ENCODE measurements around the gene PEG3. TPM values are rescaled to one million over a fixed set of nuclear protein-coding genes. Genes with fewer than 3 reads are reported as not detected.

PEG3 gene
- polyA plus RNA-seq, 1 donor (not counting 4 experiments of a cell fraction or from before 2014, with no cell fraction given), result 0.14 TPM

DNA sequence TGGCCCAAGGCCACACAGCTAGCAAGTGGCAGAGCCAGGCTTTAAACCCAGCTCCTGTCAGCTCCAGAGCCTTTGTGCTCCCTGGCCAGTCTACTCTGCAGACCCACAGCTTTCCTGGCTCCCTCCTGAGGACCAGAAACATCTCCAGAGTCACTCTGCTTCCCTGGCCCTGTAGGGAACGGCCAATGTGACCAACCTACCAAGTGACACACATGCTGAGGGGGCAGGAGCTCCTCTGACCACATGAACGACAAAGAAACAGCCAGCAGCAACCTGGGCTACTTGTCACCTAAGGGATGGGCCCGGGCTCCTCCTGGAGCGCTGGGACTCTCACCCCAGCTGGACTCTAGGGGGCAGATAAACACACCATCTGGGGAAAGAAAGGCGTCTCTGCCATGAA, 19.3 kb downstream of the PEG3 start:
- no peaks in the 10 kb centered on the region for H3K4me1 ChIP-seq (ENCODE audit: control insufficient read depth, extremely low read depth, insufficient read depth, low read length)
- no peak for TF ChIP-seq EZH2 (IDR thresholded peaks at IDR 0.05; ENCODE audit: low read length)
- TF ChIP-seq, protein P1, sequence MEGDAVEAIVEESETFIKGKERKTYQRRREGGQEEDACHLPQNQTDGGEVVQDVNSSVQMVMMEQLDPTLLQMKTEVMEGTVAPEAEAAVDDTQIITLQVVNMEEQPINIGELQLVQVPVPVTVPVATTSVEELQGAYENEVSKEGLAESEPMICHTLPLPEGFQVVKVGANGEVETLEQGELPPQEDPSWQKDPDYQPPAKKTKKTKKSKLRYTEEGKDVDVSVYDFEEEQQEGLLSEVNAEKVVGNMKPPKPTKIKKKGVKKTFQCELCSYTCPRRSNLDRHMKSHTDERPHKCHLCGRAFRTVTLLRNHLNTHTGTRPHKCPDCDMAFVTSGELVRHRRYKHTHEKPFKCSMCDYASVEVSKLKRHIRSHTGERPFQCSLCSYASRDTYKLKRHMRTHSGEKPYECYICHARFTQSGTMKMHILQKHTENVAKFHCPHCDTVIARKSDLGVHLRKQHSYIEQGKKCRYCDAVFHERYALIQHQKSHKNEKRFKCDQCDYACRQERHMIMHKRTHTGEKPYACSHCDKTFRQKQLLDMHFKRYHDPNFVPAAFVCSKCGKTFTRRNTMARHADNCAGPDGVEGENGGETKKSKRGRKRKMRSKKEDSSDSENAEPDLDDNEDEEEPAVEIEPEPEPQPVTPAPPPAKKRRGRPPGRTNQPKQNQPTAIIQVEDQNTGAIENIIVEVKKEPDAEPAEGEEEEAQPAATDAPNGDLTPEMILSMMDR (optimal IDR thresholded peaks at IDR 0.05 in 1 of 3, IDR thresholded peaks at IDR 0.05 in 1 of 3, conservative IDR thresholded peaks at IDR 0.05 in 1 of 3; ENCODE audit: extremely low read depth in 1 of 3, insufficient read depth in 2 of 3, low read length in 3 of 3), result no peak
- no peaks in the 10 kb centered on the region for H3K27me3 ChIP-seq (ENCODE audit: control insufficient read depth, extremely low read depth, insufficient read depth, low read length)
- no peaks in the 10 kb centered on the region for H4K20me1 ChIP-seq (ENCODE audit: control insufficient read depth, extremely low read depth, insufficient read depth, low read length)
- no peak overlapping the region for H3K9ac ChIP-seq (ENCODE audit: control insufficient read depth, extremely low read depth, insufficient read depth, low read length)
- no peaks in the 10 kb centered on the region for H3K36me3 ChIP-seq (ENCODE audit: control insufficient read depth in 2 of 2, extremely low read depth in 1 of 2, insufficient read depth in 2 of 2, low read length in 2 of 2)
- FAIRE-seq, result no peak
- H2AFZ ChIP-seq (ENCODE audit: control insufficient read depth, low read length), result no peak overlapping the region
- no peak overlapping the region for H3K27ac ChIP-seq (ENCODE audit: control insufficient read depth, insufficient read depth, low read length)
- no peak overlapping the region for H3K4me2 ChIP-seq (ENCODE audit: control insufficient read depth, extremely low read depth, insufficient read depth, low read depth, low read length)
- H3K9me3 ChIP-seq (ENCODE audit: control insufficient read depth, low read depth, low read length), result peaks cover 4% of the 10 kb centered on the region
- DNase-seq (ENCODE audit: low read depth, low spot score), result no peak
- H3K4me3 ChIP-seq (ENCODE audit: control insufficient read depth in 2 of 3, extremely low read depth in 1 of 3, insufficient read depth in 2 of 3, low read depth in 1 of 3, low read length in 3 of 3), result no peak overlapping the region
- H3K79me2 ChIP-seq (ENCODE audit: control insufficient read depth, insufficient read depth, low read length), result no peaks in the 10 kb centered on the region
- dilution Hi-C loops (cut with MboI; ENCODE audit: extremely low pct_ligation_motif_present, low sequenced_read_pairs), result no loop called here
- H3K9me1 ChIP-seq (ENCODE audit: control insufficient read depth, extremely low read depth, insufficient read depth, low read length), result no peaks in the 10 kb centered on the region

DNA sequence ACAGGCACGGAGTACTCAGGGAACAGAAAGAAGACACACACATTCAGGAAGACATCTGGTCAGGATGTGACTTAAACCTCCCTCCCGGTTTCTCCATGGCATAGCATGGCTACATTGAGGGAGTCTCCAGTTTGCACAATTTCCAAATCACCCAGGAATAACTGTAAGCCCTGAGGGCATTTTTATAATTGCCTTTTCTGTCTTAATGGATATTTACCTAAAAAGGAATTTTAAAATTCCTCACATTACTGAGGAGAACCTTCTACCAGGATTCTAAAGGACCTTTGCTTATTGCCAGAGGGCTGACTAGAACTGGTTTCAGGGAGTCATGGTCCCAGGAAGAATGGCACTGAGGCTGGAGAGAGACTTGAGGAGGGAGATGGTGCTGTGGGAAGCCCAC, 21.4 kb downstream of the PEG3 start:
- FAIRE-seq (no peak), DNase-seq (ENCODE audit: low read depth, low spot score) (no peak)
- Histone ChIP-seq H3K79me2 (ENCODE audit: control insufficient read depth, insufficient read depth, low read length) (no peaks in the 10 kb centered on the region), H3K9ac (ENCODE audit: control insufficient read depth, extremely low read depth, insufficient read depth, low read length) (no peak overlapping the region), H3K27ac (ENCODE audit: control insufficient read depth, insufficient read depth, low read length) (no peak overlapping the region), H3K4me1 (ENCODE audit: control insufficient read depth, extremely low read depth, insufficient read depth, low read length) (no peaks in the 10 kb centered on the region), H3K4me2 (ENCODE audit: control insufficient read depth, extremely low read depth, insufficient read depth, low read depth, low read length) (no peak overlapping the region), H3K9me3 (ENCODE audit: control insufficient read depth, low read depth, low read length) (peaks cover 7% of the 10 kb centered on the region), H2AFZ (ENCODE audit: control insufficient read depth, low read length) (no peak overlapping the region), H3K9me1 (ENCODE audit: control insufficient read depth, extremely low read depth, insufficient read depth, low read length) (no peaks in the 10 kb centered on the region), H3K27me3 (ENCODE audit: control insufficient read depth, extremely low read depth, insufficient read depth, low read length) (no peaks in the 10 kb centered on the region), H3K36me3 (ENCODE audit: control insufficient read depth in 2 of 2, extremely low read depth in 1 of 2, insufficient read depth in 2 of 2, low read length in 2 of 2) (no peaks in the 10 kb centered on the region), H3K4me3 (ENCODE audit: control insufficient read depth in 2 of 3, extremely low read depth in 1 of 3, insufficient read depth in 2 of 3, low read depth in 1 of 3, low read length in 3 of 3) (no peak overlapping the region), H4K20me1 (ENCODE audit: control insufficient read depth, extremely low read depth, insufficient read depth, low read length) (no peaks in the 10 kb centered on the region)
- TF ChIP-seq, protein P1 (optimal IDR thresholded peaks at IDR 0.05 in 1 of 3, IDR thresholded peaks at IDR 0.05 in 1 of 3, conservative IDR thresholded peaks at IDR 0.05 in 1 of 3; ENCODE audit: extremely low read depth in 1 of 3, insufficient read depth in 2 of 3, low read length in 3 of 3), result no peak
- no peak for TF ChIP-seq EZH2 (IDR thresholded peaks at IDR 0.05; ENCODE audit: low read length)
- dilution Hi-C loops (cut with MboI; ENCODE audit: extremely low pct_ligation_motif_present, low sequenced_read_pairs), result no loop called here

All from keratinocyte (primary cell).